ENCODE results near the gene CMIP.

DNA sequence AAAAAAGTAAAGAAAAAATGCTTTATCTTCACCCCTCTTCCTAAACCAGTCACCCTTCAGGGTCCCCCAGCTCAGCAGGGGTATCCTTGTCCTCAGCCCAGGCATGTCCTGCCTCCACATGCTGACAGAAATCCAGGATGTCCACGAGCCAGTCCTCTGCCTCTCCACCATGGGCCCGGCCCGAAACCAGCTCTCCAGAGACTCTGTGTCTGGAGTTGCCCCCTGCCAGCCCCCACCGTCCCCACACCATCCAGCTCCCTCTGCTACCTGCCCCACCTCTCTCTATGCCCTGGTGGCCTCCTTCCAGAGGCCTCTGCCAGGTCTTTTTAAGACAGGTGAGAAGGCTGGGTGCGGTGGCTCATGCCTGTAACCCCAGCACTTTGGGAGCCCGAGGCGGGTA lies 268.1 kb downstream of the CMIP start:
- no peak for TF ChIP-seq CTCF (IDR thresholded peaks at IDR 0.05)
- no peak for TF ChIP-seq POLR2A (IDR thresholded peaks at IDR 0.05)
